ENCODE data around the gene DENND4A. TPM values are rescaled to one million over a fixed set of nuclear protein-coding genes. Genes with fewer than 3 reads are reported as not detected.
"Not testable (repeated sequence)": the region's sequence is repeated elsewhere in the genome, so short reads cannot be mapped to it uniquely, and the experiment has no call there.

DENND4A gene
- total RNA-seq, 4 donors from 2014 or later = 24.4 to 46.4 (median 33.1) TPM

DNA sequence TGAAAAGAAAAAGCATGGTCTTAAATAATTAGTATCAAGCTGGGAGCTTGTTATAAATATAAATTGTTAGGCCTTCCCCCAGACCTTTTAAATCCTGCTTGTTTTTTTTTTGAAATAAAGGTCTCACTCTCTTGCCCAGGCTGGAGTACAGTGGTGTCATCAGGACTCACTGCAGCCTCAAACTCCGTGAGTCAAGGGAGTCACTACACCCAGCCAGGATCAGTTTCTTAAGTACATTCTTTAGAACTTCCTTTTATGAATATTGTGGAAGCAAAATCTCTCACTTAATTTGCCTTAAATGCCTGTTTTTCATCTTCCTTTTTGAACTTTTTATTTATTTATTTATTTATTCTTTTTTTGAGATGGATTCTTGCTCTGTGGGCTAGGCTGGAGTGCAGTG is 20.8 kb upstream of the DENND4A start:
- Histone ChIP-seq H3K4me3 (no peak overlapping the region), H3K4me1 (no peaks in the 10 kb centered on the region), H3K36me3 (no peaks in the 10 kb centered on the region), H3K27me3 (no peaks in the 10 kb centered on the region), H3K9me3 (no peaks in the 10 kb centered on the region), H3K27ac (no peak overlapping the region)
- TF ChIP-seq, protein P1, sequence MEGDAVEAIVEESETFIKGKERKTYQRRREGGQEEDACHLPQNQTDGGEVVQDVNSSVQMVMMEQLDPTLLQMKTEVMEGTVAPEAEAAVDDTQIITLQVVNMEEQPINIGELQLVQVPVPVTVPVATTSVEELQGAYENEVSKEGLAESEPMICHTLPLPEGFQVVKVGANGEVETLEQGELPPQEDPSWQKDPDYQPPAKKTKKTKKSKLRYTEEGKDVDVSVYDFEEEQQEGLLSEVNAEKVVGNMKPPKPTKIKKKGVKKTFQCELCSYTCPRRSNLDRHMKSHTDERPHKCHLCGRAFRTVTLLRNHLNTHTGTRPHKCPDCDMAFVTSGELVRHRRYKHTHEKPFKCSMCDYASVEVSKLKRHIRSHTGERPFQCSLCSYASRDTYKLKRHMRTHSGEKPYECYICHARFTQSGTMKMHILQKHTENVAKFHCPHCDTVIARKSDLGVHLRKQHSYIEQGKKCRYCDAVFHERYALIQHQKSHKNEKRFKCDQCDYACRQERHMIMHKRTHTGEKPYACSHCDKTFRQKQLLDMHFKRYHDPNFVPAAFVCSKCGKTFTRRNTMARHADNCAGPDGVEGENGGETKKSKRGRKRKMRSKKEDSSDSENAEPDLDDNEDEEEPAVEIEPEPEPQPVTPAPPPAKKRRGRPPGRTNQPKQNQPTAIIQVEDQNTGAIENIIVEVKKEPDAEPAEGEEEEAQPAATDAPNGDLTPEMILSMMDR (IDR thresholded peaks at IDR 0.05 in 4 of 5, conservative IDR thresholded peaks at IDR 0.05 in 1 of 5) = no peak
- TF ChIP-seq POLR2A (IDR thresholded peaks at IDR 0.05) = no peak
- intact Hi-C loops (cut with DNase I; ENCODE audit: low total_unique reads) = no loop called here
- DNase-seq (no peak), ATAC-seq (no peak)
- in situ Hi-C loops (cut with MboI; ENCODE audit: low sequenced_read_pairs in 4 of 4) = no loop called here

DNA sequence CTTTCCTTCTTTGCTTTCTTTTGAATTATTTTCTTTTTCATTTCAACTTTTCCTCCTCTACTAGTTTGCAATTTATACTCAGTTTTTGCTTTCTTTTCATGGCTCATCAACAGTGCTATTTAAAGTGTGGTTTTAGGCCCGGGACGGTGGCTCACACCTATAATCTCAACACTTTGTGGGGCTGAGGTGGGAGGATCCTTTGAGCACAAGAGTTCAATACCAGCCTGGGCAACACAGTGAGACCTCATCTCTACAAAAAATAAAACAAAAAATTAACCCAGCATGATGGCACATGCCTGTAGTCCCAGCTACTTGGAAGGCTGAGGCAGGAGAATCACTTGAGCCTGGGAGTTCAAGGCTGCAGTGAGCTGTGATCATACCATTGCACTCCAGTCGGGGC is 20.4 kb upstream of the DENND4A start:
- no peak for ATAC-seq

DNA sequence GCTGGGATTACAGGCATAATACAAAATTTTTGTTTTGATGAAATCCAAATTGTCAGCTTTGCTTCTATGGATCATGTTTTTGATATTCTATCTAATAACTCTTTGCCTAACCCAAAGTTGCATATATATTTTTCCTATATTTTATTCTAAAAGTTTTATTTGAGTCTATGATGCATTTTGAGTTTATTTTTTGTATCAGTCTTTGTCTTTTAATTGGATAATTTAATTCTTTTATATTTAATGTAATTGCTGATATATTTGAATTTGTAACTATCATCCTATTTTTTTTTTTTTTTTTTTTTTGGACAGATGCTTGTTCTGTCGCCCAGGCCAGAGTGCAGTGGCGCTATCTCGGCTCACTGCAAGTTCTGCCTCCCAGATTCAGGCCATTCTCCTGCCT is 19.7 kb upstream of the DENND4A start:
- TF ChIP-seq POLR2A (IDR thresholded peaks at IDR 0.05) = no peak
- TF ChIP-seq, protein P1 (IDR thresholded peaks at IDR 0.05 in 4 of 5, conservative IDR thresholded peaks at IDR 0.05 in 1 of 5) = no peak
- no peaks in the 10 kb centered on the region for H3K36me3 ChIP-seq
- H3K4me3 ChIP-seq = no peak overlapping the region
- intact Hi-C loops (cut with DNase I; ENCODE audit: low total_unique reads) (no loop called here), in situ Hi-C loops (cut with MboI; ENCODE audit: low sequenced_read_pairs in 4 of 4) (no loop called here)
- no peaks in the 10 kb centered on the region for H3K9me3 ChIP-seq
- no peak for DNase-seq
- no peaks in the 10 kb centered on the region for H3K27me3 ChIP-seq
- ATAC-seq = no peak
- H3K27ac ChIP-seq = no peak overlapping the region
- H3K4me1 ChIP-seq = no peaks in the 10 kb centered on the region

More for the DNA sequence above, 20.4 kb upstream of the DENND4A start:
- no peak overlapping the region for H3K4me3 ChIP-seq
- DNase-seq = no peak
- in situ Hi-C loops (cut with MboI; ENCODE audit: low sequenced_read_pairs in 4 of 4) = no loop called here
- no peak for TF ChIP-seq POLR2A (IDR thresholded peaks at IDR 0.05)
- TF ChIP-seq, protein P1 (IDR thresholded peaks at IDR 0.05 in 4 of 5, conservative IDR thresholded peaks at IDR 0.05 in 1 of 5) = no peak
- no peaks in the 10 kb centered on the region for H3K4me1 ChIP-seq
- H3K27ac ChIP-seq = no peak overlapping the region
- no peaks in the 10 kb centered on the region for H3K27me3 ChIP-seq
- intact Hi-C loops (cut with DNase I; ENCODE audit: low total_unique reads) = no loop called here
- no peaks in the 10 kb centered on the region for H3K36me3 ChIP-seq
- no peaks in the 10 kb centered on the region for H3K9me3 ChIP-seq

DNA sequence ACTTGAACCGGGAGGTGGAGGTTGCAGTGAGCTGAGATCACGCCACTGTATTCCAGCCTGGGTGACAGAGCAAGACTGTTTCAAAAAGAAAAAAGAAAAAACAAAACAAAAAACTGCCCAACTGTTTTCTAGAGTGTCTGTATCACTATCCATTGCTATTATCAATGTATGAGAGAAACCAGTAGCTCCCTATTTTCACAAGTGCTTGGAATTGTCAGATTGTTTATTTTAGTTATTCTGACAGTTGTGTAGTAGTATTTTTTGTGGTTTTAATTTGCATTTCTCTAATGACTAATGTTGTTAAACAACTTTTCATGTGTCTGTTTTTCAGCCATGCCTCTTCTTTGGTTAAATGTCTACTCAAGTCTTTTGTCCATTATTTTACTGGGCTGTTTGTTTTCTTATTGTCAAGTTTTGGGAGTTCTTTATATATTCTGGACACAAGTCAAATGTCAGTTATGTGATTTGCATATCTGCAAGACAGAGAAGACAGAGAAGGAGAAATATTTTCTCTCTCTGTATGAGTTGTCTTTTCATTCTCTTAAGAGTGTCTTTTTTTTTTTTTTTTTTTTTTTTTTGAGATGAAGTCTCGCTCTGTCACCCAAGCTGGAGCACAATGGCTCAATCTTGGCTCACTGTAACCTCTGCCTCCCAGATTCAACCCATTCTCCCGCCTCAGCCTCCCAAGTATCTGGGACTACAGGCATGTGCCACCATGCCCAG is 19.1 kb upstream of the DENND4A start:
- H3K9me3 ChIP-seq; H3K36me3 ChIP-seq; H3K27me3 ChIP-seq; in situ Hi-C loops (cut with MboI; ENCODE audit: low sequenced_read_pairs in 4 of 4); DNase-seq; H3K27ac ChIP-seq; ATAC-seq; intact Hi-C loops (cut with DNase I; ENCODE audit: low total_unique reads); H3K4me3 ChIP-seq; H3K4me1 ChIP-seq: not testable (repeated sequence)

DNA sequence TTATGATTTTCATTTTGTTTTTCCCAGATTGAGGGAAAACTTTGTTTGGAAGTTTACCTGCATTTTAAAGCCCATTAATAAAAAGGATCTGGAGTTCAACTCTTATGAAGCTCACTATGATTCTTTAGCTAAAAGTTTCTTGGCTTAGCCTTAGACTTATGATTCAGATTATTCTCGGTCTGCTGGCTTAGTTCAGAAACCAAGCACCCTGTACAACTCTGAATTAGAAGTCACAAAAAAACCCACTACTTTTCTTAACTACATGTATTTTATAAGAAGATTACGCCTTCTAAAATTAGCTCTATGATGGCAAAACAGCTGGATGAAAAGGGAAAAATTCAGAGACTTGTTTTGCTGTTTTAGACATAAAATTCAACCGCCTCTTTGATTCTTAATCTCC is 14.3 kb upstream of the DENND4A start:
- TF ChIP-seq, protein P1 (IDR thresholded peaks at IDR 0.05 in 4 of 5, conservative IDR thresholded peaks at IDR 0.05 in 1 of 5) = no peak
- TF ChIP-seq POLR2A (IDR thresholded peaks at IDR 0.05) = no peak
- H3K4me1 ChIP-seq = peaks cover 15 to 16% of the 10 kb centered on the region in 2 donors
- no peak for ATAC-seq
- in situ Hi-C loops (cut with MboI; ENCODE audit: low sequenced_read_pairs in 4 of 4) = no loop called here
- no peaks in the 10 kb centered on the region for H3K9me3 ChIP-seq
- H3K27me3 ChIP-seq = no peaks in the 10 kb centered on the region
- no peaks in the 10 kb centered on the region for H3K36me3 ChIP-seq
- intact Hi-C loops (cut with DNase I; ENCODE audit: low total_unique reads) = no loop called here
- DNase-seq = no peak
- H3K4me3 ChIP-seq = no peak overlapping the region
- H3K27ac ChIP-seq = no peak overlapping the region
